DND-41 (cell line): ENCODE results near the gene TMEM131L.
A peak's percentile ranks its signal among the peaks of the same experiment; 100 is the strongest.

Experiments used
- ATAC-seq: fragments of 200-7000 bp; cut with Tn5 transposase; 3 replicates; pipeline ENCODE4 v1.9.1; 2021; ENCODE audit warnings: low read depth; ENCODE audit not compliant: insufficient read depth
- DNase-seq: peaks from one replicate; pipeline ENCODE4 v3.0.0-alpha.2; 2020
- H2AFZ ChIP-seq: 2 replicates; pipeline ENCODE4 v1.6.0; 2012; ENCODE audit warnings: low read depth, low read length
- H3K27ac ChIP-seq: 2 replicates; pipeline ENCODE4 v1.5.1; 2012; ENCODE audit warnings: low read length, inconsistent platforms
- H3K27me3 ChIP-seq: fragments of 200-600 bp; sonication (generic); 2 replicates; pipeline ENCODE4 v1.6.0; 2012; ENCODE audit warnings: low read length, mild to moderate bottlenecking, inconsistent platforms; ENCODE audit not compliant: insufficient read depth, poor library complexity
- H3K36me3 ChIP-seq: 2 replicates; pipeline ENCODE4 v1.5.1; 2012; ENCODE audit warnings: low read length, inconsistent platforms; ENCODE audit not compliant: insufficient read depth
- H3K4me1 ChIP-seq: 2 replicates; pipeline ENCODE4 v1.5.1; 2012; ENCODE audit warnings: mild to moderate bottlenecking, low read length; ENCODE audit not compliant: insufficient read depth
- H3K4me2 ChIP-seq: 2 replicates; pipeline ENCODE4 v1.6.0; 2012; ENCODE audit warnings: mild to moderate bottlenecking, moderate library complexity, low read length, inconsistent platforms; ENCODE audit not compliant: insufficient read depth
- H3K4me3 ChIP-seq, 2 experiments: fragments of 200-600 bp in 1 of 2; shearing (Covaris generic) in 1 of 2; 2 replicates each; pipeline ENCODE4 v1.5.1; 2012 to 2016; ENCODE audit warnings: inconsistent platforms in 2 of 2, low read length in 2 of 2, mild to moderate bottlenecking in 2 of 2, low read depth in 1 of 2, moderate library complexity in 1 of 2
- H3K79me2 ChIP-seq: 2 replicates; pipeline ENCODE4 v1.6.0; 2012; ENCODE audit warnings: low read length, inconsistent platforms; ENCODE audit not compliant: insufficient read depth
- H3K9ac ChIP-seq: 2 replicates; pipeline ENCODE4 v1.6.0; 2012; ENCODE audit warnings: low read depth, mild to moderate bottlenecking, inconsistent platforms, low read length, moderate library complexity
- H3K9me3 ChIP-seq: 2 replicates; pipeline ENCODE4 v1.5.1; 2012; ENCODE audit warnings: low read length, moderate library complexity, mild to moderate bottlenecking, inconsistent platforms; ENCODE audit not compliant: insufficient read depth, severe bottlenecking
- H4K20me1 ChIP-seq: 2 replicates; pipeline ENCODE4 v1.6.0; 2012; ENCODE audit warnings: low read length; ENCODE audit not compliant: insufficient read depth
- CTCF ChIP-seq: IDR thresholded peaks from 2 replicates; pipeline ENCODE4 v1.5.1; 2012; ENCODE audit warnings: borderline replicate concordance, low read length, moderate library complexity, mild to moderate bottlenecking; ENCODE audit not compliant: poor library complexity, severe bottlenecking; ENCODE audit errors: extremely low read depth
- EZH2 ChIP-seq: IDR thresholded peaks from 3 replicates; pipeline ENCODE4 v1.6.1; 2012; ENCODE audit warnings: borderline replicate concordance, low read depth, mild to moderate bottlenecking, moderate library complexity, low read length, inconsistent platforms; ENCODE audit not compliant: severe bottlenecking

TMEM131L gene

GRCh38 chr4:153518637-153519389 lies 52.7 kb downstream of the TMEM131L start:
- peaks cover 58% of the 10 kb centered on the region for H3K36me3 ChIP-seq
- H3K4me1 ChIP-seq: peaks cover 100% of the 10 kb centered on the region
- no peak overlapping the region; the same call in 1 of the 2 replicates for H2AFZ ChIP-seq
- H3K9ac ChIP-seq: peak overlapping the region; percentile 62
- H3K27me3 ChIP-seq: no peaks in the 10 kb centered on the region
- H3K79me2 ChIP-seq: peaks cover 97% of the 10 kb centered on the region
- no peak for TF ChIP-seq EZH2
- H3K4me2 ChIP-seq: peak overlapping the region; percentile 71
- peak; percentile 18; the same call in 2 of the 3 replicates for ATAC-seq
- H4K20me1 ChIP-seq: peaks cover 17% of the 10 kb centered on the region; the same call in 1 of the 2 replicates
- peak overlapping the region in 1 of 2 experiments; percentile 53; a peak in 2 of 4 replicates for H3K4me3 ChIP-seq
- no peaks in the 10 kb centered on the region for H3K9me3 ChIP-seq
- H3K27ac ChIP-seq: peak overlapping the region; percentile 92
- DNase-seq: peak; percentile 72

- Histone ChIP-seq H3K4me1 (peaks cover 100% of the 10 kb centered on the region), H3K27me3 (no peaks in the 10 kb centered on the region), H3K79me2 (peaks cover 97% of the 10 kb centered on the region), H3K9ac (peak overlapping the region; percentile 62), H3K27ac (peak overlapping the region; percentile 92), H3K36me3 (peaks cover 62% of the 10 kb centered on the region), H4K20me1 (peaks cover 19% of the 10 kb centered on the region; the same call in 1 of the 2 replicates), H3K9me3 (no peaks in the 10 kb centered on the region), H2AFZ (no peak overlapping the region), H3K4me2 (peak overlapping the region; percentile 71), H3K4me3 (peak overlapping the region in 1 of 2 experiments; percentile 53; a peak in 2 of 4 replicates)
- DNase-seq: no peak
- no peak for ATAC-seq
- TF ChIP-seq CTCF: no peak
- TF ChIP-seq EZH2: no peak
Observed at GRCh38 chr4:153519687-153520086, 53.5 kb downstream of the TMEM131L start.

- TF ChIP-seq EZH2 (no peak), CTCF (no peak)
- no peak for ATAC-seq
Observed at GRCh38 chr4:153520227-153520626, 54.1 kb downstream of the TMEM131L start.

DNA sequence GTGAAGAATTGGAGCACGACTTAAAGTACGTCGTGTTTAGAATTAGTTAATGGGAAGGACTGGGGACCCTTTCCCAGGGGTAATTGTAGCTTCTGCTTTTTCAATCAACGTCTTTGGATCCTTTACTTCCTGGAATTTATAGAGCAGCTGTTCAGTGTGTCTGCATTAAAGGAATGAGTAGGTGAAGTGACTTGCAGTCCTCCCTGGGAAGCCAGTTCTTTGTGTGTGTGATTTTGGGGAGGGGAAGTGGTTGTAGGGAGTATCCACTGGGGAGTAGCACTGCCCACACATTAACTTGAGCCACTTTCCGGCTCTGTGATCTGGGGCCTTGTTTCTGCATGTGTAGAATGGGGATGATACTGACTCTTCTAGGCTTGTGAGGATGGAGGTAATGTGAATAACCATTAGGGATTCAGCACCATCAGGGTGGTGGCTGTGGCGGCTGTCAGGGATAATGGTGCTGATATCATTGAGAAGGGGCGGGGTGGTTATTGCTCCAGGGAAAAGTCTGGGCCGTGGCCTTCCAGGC lies 54.7 kb downstream of the TMEM131L start:
- Histone ChIP-seq H3K9ac (peak overlapping the region; percentile 62), H3K27me3 (no peaks in the 10 kb centered on the region), H3K4me3 (peak overlapping the region in 1 of 2 experiments; percentile 53; a peak in 2 of 4 replicates), H3K27ac (peak overlapping the region; percentile 92), H4K20me1 (peaks cover 16% of the 10 kb centered on the region; the same call in 1 of the 2 replicates), H3K4me1 (peaks cover 100% of the 10 kb centered on the region), H2AFZ (no peak overlapping the region; the same call in 1 of the 2 replicates), H3K4me2 (peak overlapping the region; percentile 71), H3K36me3 (peaks cover 63% of the 10 kb centered on the region), H3K79me2 (peaks cover 97% of the 10 kb centered on the region), H3K9me3 (no peaks in the 10 kb centered on the region)
- ATAC-seq (peak; percentile 2), DNase-seq (peak; percentile 61)
- TF ChIP-seq EZH2 (no peak), CTCF (no peak)

More at GRCh38 chr4:153520227-153520626, 54.1 kb downstream of the TMEM131L start:
- H3K79me2 ChIP-seq: peaks cover 97% of the 10 kb centered on the region
- peak overlapping the region; percentile 71 for H3K4me2 ChIP-seq
- peaks cover 63% of the 10 kb centered on the region for H3K36me3 ChIP-seq
- peaks cover 100% of the 10 kb centered on the region for H3K4me1 ChIP-seq
- H2AFZ ChIP-seq: no peak overlapping the region
- no peak for DNase-seq
- H4K20me1 ChIP-seq: peaks cover 19% of the 10 kb centered on the region; the same call in 1 of the 2 replicates
- peak overlapping the region in 1 of 2 experiments; percentile 53; a peak in 1 of 4 replicates for H3K4me3 ChIP-seq
- H3K27me3 ChIP-seq: no peaks in the 10 kb centered on the region
- H3K9me3 ChIP-seq: no peaks in the 10 kb centered on the region
- peak overlapping the region; percentile 92 for H3K27ac ChIP-seq
- H3K9ac ChIP-seq: peak overlapping the region; percentile 62
